ENCODE results near the gene GPC5. TPM values are rescaled to one million over a fixed set of nuclear protein-coding genes. Genes with fewer than 3 reads are reported as not detected.

GPC5 gene
- total RNA-seq, 2 experiments from 2014 or later: 0.63 to 0.66 TPM

GRCh38 chr13:92224825-92225224 lies 826.4 kb downstream of the GPC5 start:
- H3K4me1 Mint-ChIP-seq: no peaks in the 10 kb centered on the region
- H3K36me3 Mint-ChIP-seq (ENCODE audit: low read depth): no peaks in the 10 kb centered on the region
- intact Hi-C loops (cut with DNase I, micrococcal nuclease): no loop called here

GRCh38 chr13:92225861-92226260 lies 827.4 kb downstream of the GPC5 start:
- H3K4me1 Mint-ChIP-seq: no peaks in the 10 kb centered on the region
- H3K27ac Mint-ChIP-seq: no peak overlapping the region
- ChIA-PET CTCF (no interaction called here), POLR2A (no interaction called here)
- no peak overlapping the region for H3K4me3 Mint-ChIP-seq
- no peaks in the 10 kb centered on the region for H3K36me3 Mint-ChIP-seq (ENCODE audit: low read depth)
- ATAC-seq: no peak
- intact Hi-C loops (cut with DNase I, micrococcal nuclease): no loop called here
- no peak for DNase-seq
- peaks cover 6% of the 10 kb centered on the region for H3K9me3 Mint-ChIP-seq (ENCODE audit: low read depth)
- no peaks in the 10 kb centered on the region for H3K27me3 Mint-ChIP-seq

More at GRCh38 chr13:92224825-92225224, 826.4 kb downstream of the GPC5 start:
- ChIA-PET POLR2A (no interaction called here), CTCF (interaction anchor here (0.7 kb wide), 1 partner anchor 504 kb away, joined by 3 read pairs; no protein-coding TSS in a partner anchor)
- Mint-ChIP-seq H3K9me3 (ENCODE audit: low read depth) (peaks cover 6% of the 10 kb centered on the region), H3K27me3 (no peaks in the 10 kb centered on the region), H3K4me3 (no peak overlapping the region), H3K27ac (no peak overlapping the region)
- DNase-seq (no peak), ATAC-seq (no peak)

GRCh38 chr13:92232871-92233270 lies 834.5 kb downstream of the GPC5 start:
- ChIA-PET POLR2A (no interaction called here), CTCF (no interaction called here)
- DNase-seq (no peak), ATAC-seq (no peak)
- no peaks in the 10 kb centered on the region for H3K27me3 Mint-ChIP-seq
- H3K9me3 Mint-ChIP-seq (ENCODE audit: low read depth): no peaks in the 10 kb centered on the region
- no peak overlapping the region for H3K27ac Mint-ChIP-seq
- no peak overlapping the region for H3K4me3 Mint-ChIP-seq
- no peaks in the 10 kb centered on the region for H3K4me1 Mint-ChIP-seq
- no peaks in the 10 kb centered on the region for H3K36me3 Mint-ChIP-seq (ENCODE audit: low read depth)
- intact Hi-C loops (cut with DNase I, micrococcal nuclease): no loop called here

- DNase-seq (no peak), ATAC-seq (no peak)
- ChIA-PET CTCF (no interaction called here), POLR2A (no interaction called here)
- H3K4me3 Mint-ChIP-seq: no peak overlapping the region
- H3K4me1 Mint-ChIP-seq: no peaks in the 10 kb centered on the region
- no peak overlapping the region for H3K27ac Mint-ChIP-seq
- H3K9me3 Mint-ChIP-seq (ENCODE audit: low read depth): peaks cover 5% of the 10 kb centered on the region
- intact Hi-C loops (cut with DNase I, micrococcal nuclease): no loop called here
- H3K27me3 Mint-ChIP-seq: no peaks in the 10 kb centered on the region
- H3K36me3 Mint-ChIP-seq (ENCODE audit: low read depth): no peaks in the 10 kb centered on the region
Observed at GRCh38 chr13:92251671-92252210, 853.3 kb downstream of the GPC5 start.

GRCh38 chr13:92255526-92255925 lies 857.1 kb downstream of the GPC5 start:
- no peak overlapping the region for H3K27ac Mint-ChIP-seq
- intact Hi-C loops (cut with DNase I, micrococcal nuclease): no loop called here
- no peak overlapping the region for H3K4me3 Mint-ChIP-seq
- no peaks in the 10 kb centered on the region for H3K36me3 Mint-ChIP-seq (ENCODE audit: low read depth)
- H3K9me3 Mint-ChIP-seq (ENCODE audit: low read depth): peaks cover 4% of the 10 kb centered on the region
- CTCF ChIA-PET: no interaction called here
- no peaks in the 10 kb centered on the region for H3K27me3 Mint-ChIP-seq
- POLR2A ChIA-PET: no interaction called here
- no peaks in the 10 kb centered on the region for H3K4me1 Mint-ChIP-seq
- DNase-seq (no peak), ATAC-seq (no peak)

GRCh38 chr13:92256211-92256610 lies 857.8 kb downstream of the GPC5 start:
- ChIA-PET POLR2A (no interaction called here), CTCF (no interaction called here)
- Mint-ChIP-seq H3K27me3 (no peaks in the 10 kb centered on the region), H3K4me1 (no peaks in the 10 kb centered on the region), H3K27ac (no peak overlapping the region), H3K36me3 (ENCODE audit: low read depth) (no peaks in the 10 kb centered on the region), H3K4me3 (no peak overlapping the region), H3K9me3 (ENCODE audit: low read depth) (peaks cover 4% of the 10 kb centered on the region)
- ATAC-seq (no peak), DNase-seq (no peak)
- intact Hi-C loops (cut with DNase I, micrococcal nuclease): no loop called here

GRCh38 chr13:92259046-92259445 lies 860.6 kb downstream of the GPC5 start:
- H3K36me3 Mint-ChIP-seq (ENCODE audit: low read depth): no peaks in the 10 kb centered on the region
- peaks cover 2% of the 10 kb centered on the region for H3K9me3 Mint-ChIP-seq (ENCODE audit: low read depth)
- ATAC-seq (no peak), DNase-seq (no peak)
- intact Hi-C loops (cut with DNase I, micrococcal nuclease): no loop called here
- H3K27ac Mint-ChIP-seq: no peak overlapping the region
- ChIA-PET CTCF (no interaction called here), POLR2A (no interaction called here)
- H3K27me3 Mint-ChIP-seq: no peaks in the 10 kb centered on the region
- no peaks in the 10 kb centered on the region for H3K4me1 Mint-ChIP-seq
- no peak overlapping the region for H3K4me3 Mint-ChIP-seq

- Mint-ChIP-seq H3K27me3 (no peaks in the 10 kb centered on the region), H3K4me1 (no peaks in the 10 kb centered on the region), H3K9me3 (ENCODE audit: low read depth) (peaks cover 2% of the 10 kb centered on the region), H3K27ac (no peak overlapping the region), H3K36me3 (ENCODE audit: low read depth) (no peaks in the 10 kb centered on the region), H3K4me3 (no peak overlapping the region)
- ChIA-PET CTCF (no interaction called here), POLR2A (no interaction called here)
- DNase-seq (no peak), ATAC-seq (no peak)
- intact Hi-C loops (cut with DNase I, micrococcal nuclease): no loop called here
Observed at GRCh38 chr13:92259523-92259922, 861.1 kb downstream of the GPC5 start.

GRCh38 chr13:92260363-92260762 lies 861.9 kb downstream of the GPC5 start:
- Mint-ChIP-seq H3K9me3 (ENCODE audit: low read depth) (peaks cover 2% of the 10 kb centered on the region), H3K4me1 (no peaks in the 10 kb centered on the region), H3K27me3 (no peaks in the 10 kb centered on the region), H3K27ac (no peak overlapping the region), H3K36me3 (ENCODE audit: low read depth) (no peaks in the 10 kb centered on the region), H3K4me3 (no peak overlapping the region)
- ChIA-PET CTCF (no interaction called here), POLR2A (no interaction called here)
- DNase-seq (no peak), ATAC-seq (no peak)
- intact Hi-C loops (cut with DNase I, micrococcal nuclease): no loop called here

- CTCF ChIA-PET: no interaction called here
- intact Hi-C loops (cut with DNase I, micrococcal nuclease): no loop called here
- POLR2A ChIA-PET: no interaction called here
Observed at GRCh38 chr13:92262100-92262788, 863.8 kb downstream of the GPC5 start.

GRCh38 chr13:92265408-92265807 lies 867.0 kb downstream of the GPC5 start:
- H3K27me3 Mint-ChIP-seq: no peaks in the 10 kb centered on the region
- no peak for DNase-seq
- no peak overlapping the region for H3K27ac Mint-ChIP-seq
- no peak for ATAC-seq
- H3K4me3 Mint-ChIP-seq: no peak overlapping the region
- no peaks in the 10 kb centered on the region for H3K36me3 Mint-ChIP-seq (ENCODE audit: low read depth)
- ChIA-PET CTCF (no interaction called here), POLR2A (interaction anchor here (0.7 kb wide), 1 partner anchor 56 kb away, joined by 3 read pairs; no protein-coding TSS in a partner anchor)
- intact Hi-C loops (cut with DNase I, micrococcal nuclease): no loop called here
- H3K9me3 Mint-ChIP-seq (ENCODE audit: low read depth): peaks cover 4% of the 10 kb centered on the region
- no peaks in the 10 kb centered on the region for H3K4me1 Mint-ChIP-seq

More at GRCh38 chr13:92262100-92262788, 863.8 kb downstream of the GPC5 start:
- DNase-seq (no peak), ATAC-seq (no peak)
- H3K27me3 Mint-ChIP-seq: no peaks in the 10 kb centered on the region
- no peak overlapping the region for H3K4me3 Mint-ChIP-seq
- no peaks in the 10 kb centered on the region for H3K4me1 Mint-ChIP-seq
- H3K36me3 Mint-ChIP-seq (ENCODE audit: low read depth): no peaks in the 10 kb centered on the region
- no peak overlapping the region for H3K27ac Mint-ChIP-seq
- peaks cover 5% of the 10 kb centered on the region for H3K9me3 Mint-ChIP-seq (ENCODE audit: low read depth)

- Mint-ChIP-seq H3K36me3 (ENCODE audit: low read depth) (no peaks in the 10 kb centered on the region), H3K9me3 (ENCODE audit: low read depth) (peaks cover 6% of the 10 kb centered on the region), H3K4me3 (no peak overlapping the region), H3K27ac (no peak overlapping the region), H3K27me3 (no peaks in the 10 kb centered on the region), H3K4me1 (no peaks in the 10 kb centered on the region)
- ChIA-PET POLR2A (no interaction called here), CTCF (interaction anchor here (1.1 kb wide), 1 partner anchor 10 kb away, joined by 3 read pairs; no protein-coding TSS in a partner anchor)
- intact Hi-C loops (cut with DNase I, micrococcal nuclease): no loop called here
- ATAC-seq (no peak), DNase-seq (no peak)
Observed at GRCh38 chr13:92270990-92271389, 872.6 kb downstream of the GPC5 start.
